Measurements from ENCODE around the gene TRIP11.

Gene TRIP11

DNA sequence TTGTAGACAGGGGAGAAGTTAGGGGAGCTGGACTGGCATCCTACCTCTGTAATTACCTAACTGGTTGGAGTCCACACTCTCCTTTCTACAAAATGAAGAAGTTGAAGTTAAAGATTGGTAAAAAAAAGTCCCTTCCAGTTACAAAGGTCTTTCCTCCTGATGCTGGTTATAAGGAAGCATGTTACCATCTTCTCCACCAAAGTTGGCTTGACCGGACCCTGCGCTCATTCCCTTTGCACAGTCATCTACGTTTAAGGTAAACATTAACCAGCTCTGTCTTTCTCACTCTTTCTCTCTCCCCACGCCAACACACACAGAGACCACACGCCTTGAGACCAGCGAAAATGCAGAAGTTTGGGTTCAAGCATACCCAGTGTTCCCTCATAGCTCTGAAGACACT lies 104.3 kb downstream of the TRIP11 start:
- Histone ChIP-seq H3K36me3 (ENCODE audit: insufficient read depth, low read length) (no peaks in the 10 kb centered on the region), H3K9me2 (ENCODE audit: low read depth, low read length) (no peaks in the 10 kb centered on the region), H3K4me3 (ENCODE audit: low read depth, low read length, poor library complexity, severe bottlenecking) (no peak overlapping the region), H3K9me3 (ENCODE audit: low read length) (no peaks in the 10 kb centered on the region), H3K79me2 (ENCODE audit: insufficient read depth, low read length) (no peaks in the 10 kb centered on the region), H3K27ac (ENCODE audit: low read depth, low read length, poor library complexity, severe bottlenecking) (no peak overlapping the region), H3K27me3 (ENCODE audit: insufficient read depth, low read length) (no peaks in the 10 kb centered on the region), H3K9ac (ENCODE audit: low read length) (no peak overlapping the region), H2AFZ (ENCODE audit: low read length) (no peak overlapping the region), H3K4me1 (ENCODE audit: insufficient read depth, low read length, severe bottlenecking) (no peaks in the 10 kb centered on the region), H3K4me2 (ENCODE audit: low read length) (no peak overlapping the region), H3F3A (ENCODE audit: insufficient read depth, low read length) (no peaks in the 10 kb centered on the region), H4K20me1 (ENCODE audit: insufficient read depth, low read length) (no peaks in the 10 kb centered on the region)
- TF ChIP-seq EZH2 (IDR thresholded peaks at IDR 0.05; ENCODE audit: borderline replicate concordance, low read length) = no peak
- TF ChIP-seq, protein P1, sequence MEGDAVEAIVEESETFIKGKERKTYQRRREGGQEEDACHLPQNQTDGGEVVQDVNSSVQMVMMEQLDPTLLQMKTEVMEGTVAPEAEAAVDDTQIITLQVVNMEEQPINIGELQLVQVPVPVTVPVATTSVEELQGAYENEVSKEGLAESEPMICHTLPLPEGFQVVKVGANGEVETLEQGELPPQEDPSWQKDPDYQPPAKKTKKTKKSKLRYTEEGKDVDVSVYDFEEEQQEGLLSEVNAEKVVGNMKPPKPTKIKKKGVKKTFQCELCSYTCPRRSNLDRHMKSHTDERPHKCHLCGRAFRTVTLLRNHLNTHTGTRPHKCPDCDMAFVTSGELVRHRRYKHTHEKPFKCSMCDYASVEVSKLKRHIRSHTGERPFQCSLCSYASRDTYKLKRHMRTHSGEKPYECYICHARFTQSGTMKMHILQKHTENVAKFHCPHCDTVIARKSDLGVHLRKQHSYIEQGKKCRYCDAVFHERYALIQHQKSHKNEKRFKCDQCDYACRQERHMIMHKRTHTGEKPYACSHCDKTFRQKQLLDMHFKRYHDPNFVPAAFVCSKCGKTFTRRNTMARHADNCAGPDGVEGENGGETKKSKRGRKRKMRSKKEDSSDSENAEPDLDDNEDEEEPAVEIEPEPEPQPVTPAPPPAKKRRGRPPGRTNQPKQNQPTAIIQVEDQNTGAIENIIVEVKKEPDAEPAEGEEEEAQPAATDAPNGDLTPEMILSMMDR (IDR thresholded peaks at IDR 0.05; ENCODE audit: low read length) = no peak

DNA sequence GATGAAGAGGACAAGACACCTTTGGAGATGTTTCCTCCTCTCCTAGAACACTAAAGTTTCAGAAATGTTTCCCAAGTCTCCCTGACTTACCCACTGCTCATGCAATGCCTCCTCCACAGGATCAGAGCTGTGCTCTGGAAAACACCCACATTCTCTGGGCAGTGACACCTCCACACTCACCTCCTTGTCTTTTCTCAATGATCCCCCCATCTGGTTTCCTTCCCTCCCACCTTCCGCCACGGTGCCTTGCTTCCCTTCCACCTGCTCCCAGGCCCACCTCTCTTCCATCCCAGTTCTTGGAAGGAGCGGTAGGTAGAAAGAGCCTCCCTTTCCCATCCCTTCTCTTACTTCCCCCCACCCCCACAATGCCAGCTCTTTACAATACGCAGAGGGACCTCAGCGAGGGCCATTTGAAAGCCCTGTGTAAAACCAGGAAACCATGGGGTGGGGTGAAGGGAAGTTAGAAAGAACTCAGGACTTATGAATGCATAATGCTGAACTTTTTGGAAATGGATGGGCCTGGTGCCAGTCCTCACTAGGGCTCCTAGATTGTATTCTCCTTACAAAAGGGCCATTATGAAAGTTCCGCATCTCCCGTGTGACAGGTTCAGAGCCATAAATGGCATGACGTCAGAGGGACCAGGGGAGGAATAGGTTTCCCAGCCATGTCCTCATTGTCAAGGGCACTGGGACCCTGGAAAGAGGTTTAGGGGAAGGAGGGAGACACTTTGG lies 105.1 kb downstream of the TRIP11 start:
- Histone ChIP-seq H3K79me2 (ENCODE audit: insufficient read depth, low read length) (no peaks in the 10 kb centered on the region), H3K27me3 (ENCODE audit: insufficient read depth, low read length) (no peaks in the 10 kb centered on the region), H3K9me2 (ENCODE audit: low read depth, low read length) (no peaks in the 10 kb centered on the region), H3K36me3 (ENCODE audit: insufficient read depth, low read length) (no peaks in the 10 kb centered on the region), H3K9me3 (ENCODE audit: low read length) (no peaks in the 10 kb centered on the region), H2AFZ (ENCODE audit: low read length) (no peak overlapping the region), H3K4me2 (ENCODE audit: low read length) (no peak overlapping the region), H3K9ac (ENCODE audit: low read length) (no peak overlapping the region), H3F3A (ENCODE audit: insufficient read depth, low read length) (no peaks in the 10 kb centered on the region), H4K20me1 (ENCODE audit: insufficient read depth, low read length) (no peaks in the 10 kb centered on the region), H3K4me1 (ENCODE audit: insufficient read depth, low read length, severe bottlenecking) (no peaks in the 10 kb centered on the region), H3K4me3 (ENCODE audit: low read depth, low read length, poor library complexity, severe bottlenecking) (no peak overlapping the region), H3K27ac (ENCODE audit: low read depth, low read length, poor library complexity, severe bottlenecking) (no peak overlapping the region)
- TF ChIP-seq EZH2 (IDR thresholded peaks at IDR 0.05; ENCODE audit: borderline replicate concordance, low read length) = no peak
- TF ChIP-seq, protein P1 (IDR thresholded peaks at IDR 0.05; ENCODE audit: low read length) = no peak

DNA sequence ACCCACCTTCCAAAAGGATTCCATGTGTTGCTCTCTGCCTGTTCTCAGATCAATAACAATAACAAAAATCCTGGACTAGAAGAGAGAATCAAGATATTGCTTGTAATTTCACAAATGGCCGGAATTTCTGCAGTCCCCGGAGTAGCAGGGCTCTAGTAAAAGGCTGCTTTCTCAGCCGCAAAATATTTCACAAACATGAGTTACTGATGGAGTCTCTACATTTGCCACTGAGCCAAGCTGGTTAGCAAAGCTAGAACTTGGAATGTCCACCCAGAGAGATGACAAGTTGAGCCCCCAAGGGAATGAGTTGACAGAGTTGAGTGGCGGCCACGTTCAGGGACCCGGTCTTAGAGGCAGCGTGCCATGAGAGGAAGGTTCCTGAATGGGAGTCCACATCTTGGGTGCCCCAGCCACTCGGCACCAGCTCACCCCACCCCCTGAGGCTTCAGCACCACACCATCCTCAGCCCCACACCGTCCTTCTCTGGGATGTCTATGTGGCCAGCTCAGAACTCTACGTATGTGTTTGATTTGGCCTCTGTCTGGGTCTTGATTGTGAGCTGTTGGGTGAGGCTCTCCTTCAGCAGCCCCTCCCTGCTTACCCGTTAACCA lies 108.3 kb downstream of the TRIP11 start:
- H3K9me2 ChIP-seq (ENCODE audit: low read depth, low read length) = no peaks in the 10 kb centered on the region
- no peaks in the 10 kb centered on the region for H3K9me3 ChIP-seq (ENCODE audit: low read length)
- no peaks in the 10 kb centered on the region for H3K27me3 ChIP-seq (ENCODE audit: insufficient read depth, low read length)
- no peak overlapping the region for H3K9ac ChIP-seq (ENCODE audit: low read length)
- H3K79me2 ChIP-seq (ENCODE audit: insufficient read depth, low read length) = no peaks in the 10 kb centered on the region
- H3K27ac ChIP-seq (ENCODE audit: low read depth, low read length, poor library complexity, severe bottlenecking) = no peak overlapping the region
- no peak overlapping the region for H2AFZ ChIP-seq (ENCODE audit: low read length)
- no peaks in the 10 kb centered on the region for H3K36me3 ChIP-seq (ENCODE audit: insufficient read depth, low read length)
- H3F3A ChIP-seq (ENCODE audit: insufficient read depth, low read length) = no peaks in the 10 kb centered on the region
- H4K20me1 ChIP-seq (ENCODE audit: insufficient read depth, low read length) = no peaks in the 10 kb centered on the region
- H3K4me1 ChIP-seq (ENCODE audit: insufficient read depth, low read length, severe bottlenecking) = no peaks in the 10 kb centered on the region
- no peak overlapping the region for H3K4me3 ChIP-seq (ENCODE audit: low read depth, low read length, poor library complexity, severe bottlenecking)
- no peak overlapping the region for H3K4me2 ChIP-seq (ENCODE audit: low read length)
- TF ChIP-seq EZH2 (IDR thresholded peaks at IDR 0.05; ENCODE audit: borderline replicate concordance, low read length) = no peak
- TF ChIP-seq, protein P1 (IDR thresholded peaks at IDR 0.05; ENCODE audit: low read length) = no peak
